Liver (tissue), 3 donors: ENCODE results near the gene FBXW5.

Source experiments
- ATF3 ChIP-seq: IDR thresholded peaks from 2 replicates; pipeline ENCODE4 v1.6.1; 2016; ENCODE audit warnings: antibody characterized with exemption
- CTCF ChIP-seq: fragments of 150-350 bp; IDR thresholded peaks from 2 replicates; pipeline ENCODE4 v1.5.1; 2017; ENCODE audit warnings: improper control_type of control experiment, low read depth, low read length; ENCODE audit not compliant: missing input control
- GABPA ChIP-seq, 2 donors: IDR thresholded peaks in 1 of 2; conservative IDR thresholded peaks in 1 of 2; 2 replicates each; pipeline ENCODE4 v1.6.1; 2016; ENCODE audit warnings: antibody characterized with exemption in 2 of 2, mild to moderate bottlenecking in 1 of 2, moderate library complexity in 1 of 2
- JUND ChIP-seq, 2 donors: IDR thresholded peaks; 2 replicates each; pipeline ENCODE4 v1.6.1; 2016; ENCODE audit warnings: antibody characterized with exemption in 2 of 2
- MAX ChIP-seq: IDR thresholded peaks from 2 replicates; pipeline ENCODE4 v1.6.1; 2016; ENCODE audit warnings: antibody characterized with exemption
- SP1 ChIP-seq: IDR thresholded peaks from 2 replicates; pipeline ENCODE4 v1.6.1; 2018; ENCODE audit warnings: antibody characterized with exemption, mild to moderate bottlenecking
- YY1 ChIP-seq: IDR thresholded peaks from 2 replicates; pipeline ENCODE4 v1.6.1; 2016; ENCODE audit warnings: antibody characterized with exemption, mild to moderate bottlenecking
- TF ChIP-seq, protein P1 (sequence below): IDR thresholded peaks from 2 replicates; pipeline ENCODE4 v1.6.1; 2016; ENCODE audit warnings: antibody characterized with exemption, mild to moderate bottlenecking
- donor health status: healthy.
- donor health status: healthy.

DNA sequence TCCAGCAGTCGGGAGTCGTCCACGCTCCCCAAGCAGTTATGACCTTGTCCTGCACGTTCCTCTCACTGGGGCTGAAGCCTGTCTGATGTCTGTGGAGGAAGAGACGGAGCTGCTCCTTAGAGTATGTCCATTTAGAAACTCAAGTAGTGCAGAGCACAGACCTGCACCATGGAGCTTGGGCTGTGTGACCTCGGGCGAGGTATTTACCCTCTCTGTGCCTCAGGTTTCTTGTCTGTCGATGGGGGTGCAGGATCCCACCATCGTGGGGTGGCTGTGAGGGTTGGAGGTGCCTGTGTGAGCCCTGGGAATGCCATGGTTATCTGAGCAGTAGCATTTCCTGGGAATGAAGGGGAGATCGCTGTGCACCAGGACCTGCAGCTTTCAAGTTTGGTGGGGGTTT, 44.0 kb downstream of the FBXW5 start:
- TF ChIP-seq ATF3 (no peak), CTCF (no peak), YY1 (no peak), JUND (IDR thresholded peaks at IDR 0.05) (no peak), SP1 (no peak), MAX (no peak), GABPA (IDR thresholded peaks at IDR 0.05 in 1 of 2, conservative IDR thresholded peaks at IDR 0.05 in 1 of 2) (no peak)
- TF ChIP-seq, protein P1, sequence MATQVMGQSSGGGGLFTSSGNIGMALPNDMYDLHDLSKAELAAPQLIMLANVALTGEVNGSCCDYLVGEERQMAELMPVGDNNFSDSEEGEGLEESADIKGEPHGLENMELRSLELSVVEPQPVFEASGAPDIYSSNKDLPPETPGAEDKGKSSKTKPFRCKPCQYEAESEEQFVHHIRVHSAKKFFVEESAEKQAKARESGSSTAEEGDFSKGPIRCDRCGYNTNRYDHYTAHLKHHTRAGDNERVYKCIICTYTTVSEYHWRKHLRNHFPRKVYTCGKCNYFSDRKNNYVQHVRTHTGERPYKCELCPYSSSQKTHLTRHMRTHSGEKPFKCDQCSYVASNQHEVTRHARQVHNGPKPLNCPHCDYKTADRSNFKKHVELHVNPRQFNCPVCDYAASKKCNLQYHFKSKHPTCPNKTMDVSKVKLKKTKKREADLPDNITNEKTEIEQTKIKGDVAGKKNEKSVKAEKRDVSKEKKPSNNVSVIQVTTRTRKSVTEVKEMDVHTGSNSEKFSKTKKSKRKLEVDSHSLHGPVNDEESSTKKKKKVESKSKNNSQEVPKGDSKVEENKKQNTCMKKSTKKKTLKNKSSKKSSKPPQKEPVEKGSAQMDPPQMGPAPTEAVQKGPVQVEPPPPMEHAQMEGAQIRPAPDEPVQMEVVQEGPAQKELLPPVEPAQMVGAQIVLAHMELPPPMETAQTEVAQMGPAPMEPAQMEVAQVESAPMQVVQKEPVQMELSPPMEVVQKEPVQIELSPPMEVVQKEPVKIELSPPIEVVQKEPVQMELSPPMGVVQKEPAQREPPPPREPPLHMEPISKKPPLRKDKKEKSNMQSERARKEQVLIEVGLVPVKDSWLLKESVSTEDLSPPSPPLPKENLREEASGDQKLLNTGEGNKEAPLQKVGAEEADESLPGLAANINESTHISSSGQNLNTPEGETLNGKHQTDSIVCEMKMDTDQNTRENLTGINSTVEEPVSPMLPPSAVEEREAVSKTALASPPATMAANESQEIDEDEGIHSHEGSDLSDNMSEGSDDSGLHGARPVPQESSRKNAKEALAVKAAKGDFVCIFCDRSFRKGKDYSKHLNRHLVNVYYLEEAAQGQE = no peak
